HepG2 (cell line): ENCODE data around the gene ZFR2. TPM values are rescaled to one million over a fixed set of nuclear protein-coding genes. Genes with fewer than 3 reads are reported as not detected.

Source experiments
- ATF7-NPFF ChIP-seq: sonication (generic); formaldehyde crosslinking; IDR thresholded peaks from 2 replicates; pipeline ENCODE4 v1.8.1; 2023; ENCODE audit warnings: mild to moderate bottlenecking, low read depth, missing genetic modification reagents, moderate library complexity
- JUN ChIP-seq: sonication (generic); formaldehyde crosslinking; IDR thresholded peaks from 2 replicates; pipeline ENCODE4 v1.4.0; 2020; ENCODE audit warnings: mild to moderate bottlenecking, missing genetic modification reagents
- ZBTB7B ChIP-seq: sonication (generic); formaldehyde crosslinking; IDR thresholded peaks from 2 replicates; pipeline ENCODE4 v1.4.0; 2020; ENCODE audit warnings: missing genetic modification reagents
- ZNF446 ChIP-seq: sonication (generic); formaldehyde crosslinking; IDR thresholded peaks from 2 replicates; pipeline ENCODE4 v1.5.0; 2020; ENCODE audit warnings: mild to moderate bottlenecking, missing genetic modification reagents
- ZNF616 ChIP-seq: sonication (generic); formaldehyde crosslinking; IDR thresholded peaks from 2 replicates; pipeline ENCODE4 v1.5.0; 2020; ENCODE audit warnings: low read depth, mild to moderate bottlenecking, missing genetic modification reagents
- polyA plus RNA-seq, 8 experiments: library from polyadenylated mRNA; depleted of rRNA in 3 of 8; stranded (reverse) in 7 of 8; unstranded in 1 of 8; fragments of >200 nt; fragmentation: Illumina TruSeq in 4 of 8; extraction: Trizol in 4 of 8; gene quantifications; 2 replicates each; pipeline versions ENCODE4 v1.2.1 to v1.2.3, GENCODE V29; 2011 to 2016; ENCODE audit warnings: low read depth in 4 of 8, missing spikeins in 1 of 8, mixed read lengths in 1 of 8; ENCODE audit not compliant: insufficient read depth in 1 of 8
- total RNA-seq, 5 experiments: library from RNA; depleted of rRNA; stranded (reverse); fragments of >200 nt; fragmentation: Illumina TruSeq; extraction: Trizol; gene quantifications; 2 replicates each; pipeline ENCODE4 v1.2.3, GENCODE V29; 2016; ENCODE audit warnings: low read depth in 1 of 5
- TF ChIP-seq, protein P1 (sequence below): sonication (generic); formaldehyde crosslinking; IDR thresholded peaks from 2 replicates; pipeline ENCODE4; 2020; ENCODE audit warnings: missing genetic modification reagents, mild to moderate bottlenecking, borderline replicate concordance
- TF ChIP-seq, protein P2 (sequence below): sonication (generic); formaldehyde crosslinking; IDR thresholded peaks from 2 replicates; pipeline ENCODE4 v1.9.0; 2021; ENCODE audit warnings: missing genetic modification reagents, mild to moderate bottlenecking, borderline replicate concordance

ZFR2 gene
- total and polyA plus RNA-seq, 2 of the 13 experiments (the other 11 are each of a cell fraction or from before 2014, with no cell fraction given) = 0.37 to 0.69 TPM

DNA sequence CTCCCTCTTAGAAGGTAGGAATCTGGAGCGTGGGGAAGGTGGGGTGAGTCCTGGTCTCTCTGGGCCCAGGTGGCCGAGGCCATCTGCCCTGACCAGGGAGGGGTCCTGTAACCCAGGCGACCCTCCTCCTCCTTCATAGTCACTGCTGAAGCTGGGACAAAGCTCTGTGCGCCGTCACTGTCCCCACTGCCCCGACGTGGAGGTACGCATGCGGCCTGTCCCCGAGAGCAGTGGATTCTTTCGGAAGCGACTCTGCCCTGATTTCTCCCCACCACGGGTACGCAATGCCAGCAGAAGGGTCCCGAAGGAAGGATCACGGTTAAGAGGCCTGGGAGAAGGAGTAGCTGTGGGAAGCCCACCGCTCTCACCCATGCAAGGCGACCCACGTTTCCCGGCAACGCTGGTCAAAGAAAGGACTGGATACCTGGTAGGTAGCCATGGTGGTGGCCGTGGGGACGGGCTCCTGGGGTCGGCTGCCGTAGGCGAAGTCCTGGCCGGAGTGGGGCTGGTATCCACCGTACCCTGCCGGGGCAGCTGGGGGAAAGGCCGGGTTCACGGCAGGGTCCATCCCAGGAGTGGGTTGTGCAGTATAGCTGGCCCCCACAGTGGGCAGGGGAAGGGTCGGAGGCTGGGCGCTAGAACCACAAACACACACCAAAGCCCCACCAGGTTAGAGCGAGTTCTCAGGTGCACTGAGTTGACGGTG lies 34.3 kb downstream of the ZFR2 start (continued):
- TF ChIP-seq, protein P1, sequence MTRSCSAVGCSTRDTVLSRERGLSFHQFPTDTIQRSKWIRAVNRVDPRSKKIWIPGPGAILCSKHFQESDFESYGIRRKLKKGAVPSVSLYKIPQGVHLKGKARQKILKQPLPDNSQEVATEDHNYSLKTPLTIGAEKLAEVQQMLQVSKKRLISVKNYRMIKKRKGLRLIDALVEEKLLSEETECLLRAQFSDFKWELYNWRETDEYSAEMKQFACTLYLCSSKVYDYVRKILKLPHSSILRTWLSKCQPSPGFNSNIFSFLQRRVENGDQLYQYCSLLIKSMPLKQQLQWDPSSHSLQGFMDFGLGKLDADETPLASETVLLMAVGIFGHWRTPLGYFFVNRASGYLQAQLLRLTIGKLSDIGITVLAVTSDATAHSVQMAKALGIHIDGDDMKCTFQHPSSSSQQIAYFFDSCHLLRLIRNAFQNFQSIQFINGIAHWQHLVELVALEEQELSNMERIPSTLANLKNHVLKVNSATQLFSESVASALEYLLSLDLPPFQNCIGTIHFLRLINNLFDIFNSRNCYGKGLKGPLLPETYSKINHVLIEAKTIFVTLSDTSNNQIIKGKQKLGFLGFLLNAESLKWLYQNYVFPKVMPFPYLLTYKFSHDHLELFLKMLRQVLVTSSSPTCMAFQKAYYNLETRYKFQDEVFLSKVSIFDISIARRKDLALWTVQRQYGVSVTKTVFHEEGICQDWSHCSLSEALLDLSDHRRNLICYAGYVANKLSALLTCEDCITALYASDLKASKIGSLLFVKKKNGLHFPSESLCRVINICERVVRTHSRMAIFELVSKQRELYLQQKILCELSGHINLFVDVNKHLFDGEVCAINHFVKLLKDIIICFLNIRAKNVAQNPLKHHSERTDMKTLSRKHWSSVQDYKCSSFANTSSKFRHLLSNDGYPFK (CRISPR knock-in tag) = no peak
- no peak for TF ChIP-seq ZNF446 (CRISPR knock-in tag)
- no peak for TF ChIP-seq ATF7-NPFF (CRISPR knock-in tag)
- no peak for TF ChIP-seq ZNF616 (CRISPR knock-in tag)
- no peak for TF ChIP-seq JUN (CRISPR knock-in tag)
- no peak for TF ChIP-seq ZBTB7B (CRISPR knock-in tag)
- TF ChIP-seq, protein P2, sequence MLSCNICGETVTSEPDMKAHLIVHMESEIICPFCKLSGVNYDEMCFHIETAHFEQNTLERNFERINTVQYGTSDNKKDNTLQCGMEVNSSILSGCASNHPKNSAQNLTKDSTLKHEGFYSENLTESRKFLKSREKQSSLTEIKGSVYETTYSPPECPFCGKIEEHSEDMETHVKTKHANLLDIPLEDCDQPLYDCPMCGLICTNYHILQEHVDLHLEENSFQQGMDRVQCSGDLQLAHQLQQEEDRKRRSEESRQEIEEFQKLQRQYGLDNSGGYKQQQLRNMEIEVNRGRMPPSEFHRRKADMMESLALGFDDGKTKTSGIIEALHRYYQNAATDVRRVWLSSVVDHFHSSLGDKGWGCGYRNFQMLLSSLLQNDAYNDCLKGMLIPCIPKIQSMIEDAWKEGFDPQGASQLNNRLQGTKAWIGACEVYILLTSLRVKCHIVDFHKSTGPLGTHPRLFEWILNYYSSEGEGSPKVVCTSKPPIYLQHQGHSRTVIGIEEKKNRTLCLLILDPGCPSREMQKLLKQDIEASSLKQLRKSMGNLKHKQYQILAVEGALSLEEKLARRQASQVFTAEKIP (CRISPR knock-in tag) = no peak
